ENCODE measurements around the gene GRB10.

Gene GRB10

DNA sequence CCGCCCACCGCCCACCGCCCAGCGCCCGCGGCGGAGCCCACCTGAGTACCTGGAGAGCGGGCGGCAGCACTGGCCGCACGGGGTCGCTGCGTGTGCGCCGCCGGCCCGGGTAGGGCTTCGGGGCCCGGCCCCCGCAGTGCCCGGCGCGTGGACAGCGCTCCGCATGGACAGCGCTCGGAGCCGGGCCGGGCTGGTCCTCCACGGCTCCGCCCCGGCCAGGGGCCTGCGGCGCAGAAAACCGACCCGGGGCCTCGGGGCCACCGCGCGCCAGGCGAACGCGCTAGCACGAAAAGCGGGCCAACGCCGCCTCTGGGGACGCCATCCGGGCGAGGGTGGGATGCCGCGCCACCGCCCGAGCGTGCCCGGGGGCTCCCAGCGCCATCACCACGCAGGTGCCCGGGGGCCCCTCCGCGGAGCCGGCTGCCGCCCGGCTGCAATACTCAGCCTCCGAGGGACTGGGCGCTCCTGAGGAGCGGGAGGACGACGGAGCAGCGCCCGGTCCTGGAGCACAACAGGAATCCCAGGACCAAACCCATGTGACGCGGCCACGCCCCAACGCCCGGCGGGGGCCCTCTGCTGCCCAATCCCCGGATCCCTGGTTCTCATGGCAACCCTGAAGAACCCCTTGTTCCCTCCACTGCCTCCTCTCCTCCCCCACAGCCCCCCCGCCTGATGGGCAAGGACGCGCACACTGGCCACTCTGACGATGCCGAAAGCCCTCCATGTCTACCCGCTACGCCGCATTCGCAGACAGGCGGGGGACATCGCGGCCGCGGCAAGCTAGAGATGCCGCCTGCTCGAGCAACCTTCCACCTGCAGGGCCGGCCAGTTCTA lies at the start of gene GRB10:
Gene GRB10 (minus strand): TSS at position 522 of the 834 bp plus-strand sequence. CDS start 50,574 bp downstream, outside the sequence.
- DNase-seq (ENCODE audit: low spot score) = no peak

DNA sequence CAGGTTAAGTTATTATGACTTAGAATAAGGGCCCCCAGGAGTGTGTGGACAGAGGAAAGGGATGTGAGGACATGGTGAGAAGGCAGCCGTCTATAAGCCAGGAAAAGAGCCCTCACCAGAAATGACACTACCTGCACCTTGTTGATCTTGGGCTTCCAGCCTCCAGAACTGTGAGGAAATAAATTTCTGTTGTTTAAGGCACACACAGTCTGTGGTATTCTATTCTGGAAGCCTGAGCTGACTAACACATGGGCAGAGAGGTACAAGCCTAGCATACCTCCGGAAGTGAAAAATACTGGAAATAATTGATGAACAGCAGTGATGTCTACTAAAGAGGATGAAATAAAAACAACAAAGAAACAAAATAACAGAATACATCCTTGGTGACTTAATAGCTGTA lies 46.1 kb upstream of the GRB10 start:
- no peak for DNase-seq (ENCODE audit: low spot score)

DNA sequence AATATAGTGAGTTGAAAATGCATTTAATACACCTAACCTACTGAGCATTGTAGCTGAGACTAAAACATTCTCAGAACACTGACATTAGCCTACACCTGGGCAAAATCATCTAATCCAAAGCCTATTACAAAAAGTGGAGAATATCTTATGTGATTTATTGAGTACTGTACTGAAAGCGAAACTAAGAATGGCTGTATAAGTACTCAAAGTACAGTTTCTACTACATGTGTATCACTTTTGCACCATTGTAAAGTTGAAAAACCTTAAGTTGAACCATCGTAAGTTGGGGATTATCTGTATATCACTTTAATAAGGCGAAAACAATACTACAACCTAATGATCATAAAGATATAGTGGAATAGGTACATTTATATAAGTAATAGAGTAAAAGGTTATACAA lies 45.4 kb upstream of the GRB10 start:
- no peak for DNase-seq (ENCODE audit: low spot score)

DNA sequence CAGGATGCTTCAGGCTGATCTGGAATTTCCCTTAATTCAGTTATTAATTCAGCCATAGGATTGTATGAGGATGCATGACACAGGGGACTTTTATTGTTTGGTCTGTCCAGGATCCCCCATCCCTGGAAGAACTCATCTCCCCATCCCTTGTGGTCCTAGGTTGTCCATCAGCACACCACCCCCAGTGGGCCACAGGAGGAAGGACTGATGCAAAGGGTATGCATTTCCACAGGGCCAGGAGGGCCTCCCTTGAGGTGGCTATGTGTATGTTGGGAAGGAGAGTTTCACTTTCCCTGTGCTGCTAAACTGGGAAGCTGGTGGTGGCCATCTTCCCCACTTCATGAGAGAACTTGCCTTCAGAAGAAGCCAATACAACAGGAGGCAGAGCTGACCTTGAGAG lies 44.6 kb upstream of the GRB10 start:
- no peak for DNase-seq (ENCODE audit: low spot score)

DNA sequence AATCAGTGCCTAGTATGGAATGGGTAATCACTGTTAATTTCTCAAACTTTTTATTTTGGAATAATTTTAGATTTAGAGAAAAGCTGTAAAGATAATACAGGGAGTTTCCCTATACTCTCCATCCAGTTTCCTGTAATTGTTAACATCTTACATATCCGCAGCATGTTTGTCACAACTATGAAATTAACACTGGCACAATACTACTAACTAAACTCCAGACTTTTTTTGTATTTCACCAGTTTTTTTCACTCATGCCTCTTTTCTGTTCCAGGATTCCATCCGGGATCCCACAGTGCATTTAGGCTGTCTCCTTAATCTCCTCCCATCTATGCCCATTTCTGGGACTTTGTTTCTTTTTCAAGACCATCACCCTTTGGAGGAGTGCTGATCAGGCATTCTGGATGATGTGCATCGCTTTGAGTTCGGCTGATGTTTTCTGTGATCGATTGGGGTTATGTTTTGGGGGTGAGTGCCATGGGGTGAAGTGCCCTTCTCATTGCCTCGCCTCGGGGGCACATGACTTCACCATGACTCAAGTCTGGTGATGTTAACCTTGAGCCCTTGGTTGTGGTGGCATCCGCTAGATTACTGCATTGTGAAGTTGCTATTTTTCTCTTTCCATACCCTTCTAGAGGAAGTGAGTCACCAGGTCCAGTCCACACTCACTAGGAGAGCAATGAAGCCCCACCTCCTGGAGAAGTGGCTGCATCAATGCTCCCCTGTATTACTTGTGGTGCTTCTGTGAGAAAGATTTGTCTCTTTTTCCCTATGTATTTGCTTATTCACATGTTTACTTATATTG lies 43.9 kb upstream of the GRB10 start:
- no peak for DNase-seq (ENCODE audit: low spot score)

DNA sequence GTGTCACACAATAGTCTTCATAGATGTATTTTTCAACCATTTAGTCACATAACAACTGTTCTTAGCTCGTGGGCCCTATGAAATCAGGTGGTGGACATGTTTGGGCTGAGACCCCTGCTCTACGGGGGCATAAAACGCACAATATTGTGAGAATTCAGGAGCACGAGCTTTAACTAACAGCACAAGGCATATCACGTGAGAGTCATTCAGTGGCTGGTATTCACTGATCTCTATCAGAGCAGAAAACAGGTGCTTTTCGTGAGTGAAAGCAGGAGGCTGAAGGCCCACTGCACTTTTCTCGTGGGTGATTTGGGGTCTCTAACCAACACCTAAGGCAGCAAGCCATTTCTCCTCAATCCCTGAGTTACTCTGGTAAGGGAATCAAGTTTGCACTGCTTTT lies 42.8 kb upstream of the GRB10 start:
- DNase-seq (ENCODE audit: low spot score) = no peak

DNA sequence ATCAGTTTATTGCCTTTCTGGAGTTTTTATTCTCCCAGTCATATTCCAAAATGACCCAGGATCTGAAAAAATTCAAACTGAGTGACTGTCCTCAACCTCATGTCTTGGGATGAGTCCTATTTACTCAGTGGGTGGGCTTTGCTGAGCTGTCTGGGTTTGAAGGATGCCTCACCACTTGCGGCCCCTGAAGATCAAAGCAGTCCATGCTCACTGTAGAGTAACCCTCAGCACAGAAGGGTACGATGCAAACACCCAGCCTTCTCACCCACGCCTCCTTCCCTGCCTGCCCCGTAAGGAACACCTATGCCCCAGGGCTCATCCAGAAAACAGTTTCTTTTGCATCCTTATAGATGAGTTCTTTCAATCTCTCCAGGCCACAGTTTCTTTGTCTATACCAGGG lies 42.2 kb upstream of the GRB10 start:
- DNase-seq (ENCODE audit: low spot score) = no peak

DNA sequence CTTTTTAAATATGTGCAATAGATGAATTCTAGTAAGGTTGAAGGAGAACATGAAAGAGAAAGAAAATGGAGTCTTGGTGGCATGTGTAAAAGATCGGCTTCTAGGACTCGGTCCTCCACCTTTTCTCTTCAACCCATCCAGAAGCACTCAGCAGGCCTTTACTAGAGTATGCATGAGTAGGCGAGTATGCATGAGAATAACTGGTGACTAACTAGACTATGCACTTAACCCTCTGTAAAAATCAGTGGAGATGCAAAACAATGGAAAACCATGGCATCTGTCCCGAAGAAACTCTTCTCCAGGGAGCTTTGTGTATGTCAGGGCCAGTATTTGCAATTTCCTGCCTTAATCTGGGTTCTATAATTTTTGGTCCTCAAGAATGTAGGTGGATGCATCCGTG lies 40.0 kb upstream of the GRB10 start:
- no peak for DNase-seq (ENCODE audit: low spot score)

DNA sequence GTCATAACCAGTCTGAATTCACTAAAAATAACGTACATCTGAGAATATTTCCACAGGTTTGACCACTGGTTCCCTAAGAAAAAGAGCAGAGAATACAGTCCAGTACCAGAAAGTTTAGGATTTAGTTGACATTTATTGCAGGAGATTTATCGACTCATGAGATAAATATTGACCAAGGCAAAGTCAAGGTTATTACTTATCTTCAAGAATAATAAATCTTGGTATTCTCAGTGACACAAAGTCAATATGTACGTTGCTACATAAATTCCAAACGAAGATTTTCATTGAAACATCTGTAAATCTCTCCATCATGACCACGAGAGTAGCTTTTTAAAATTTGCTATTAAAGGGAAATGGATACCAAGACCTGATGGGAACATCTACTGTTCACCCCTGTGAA lies 39.4 kb upstream of the GRB10 start:
- DNase-seq (ENCODE audit: low spot score) = no peak

DNA sequence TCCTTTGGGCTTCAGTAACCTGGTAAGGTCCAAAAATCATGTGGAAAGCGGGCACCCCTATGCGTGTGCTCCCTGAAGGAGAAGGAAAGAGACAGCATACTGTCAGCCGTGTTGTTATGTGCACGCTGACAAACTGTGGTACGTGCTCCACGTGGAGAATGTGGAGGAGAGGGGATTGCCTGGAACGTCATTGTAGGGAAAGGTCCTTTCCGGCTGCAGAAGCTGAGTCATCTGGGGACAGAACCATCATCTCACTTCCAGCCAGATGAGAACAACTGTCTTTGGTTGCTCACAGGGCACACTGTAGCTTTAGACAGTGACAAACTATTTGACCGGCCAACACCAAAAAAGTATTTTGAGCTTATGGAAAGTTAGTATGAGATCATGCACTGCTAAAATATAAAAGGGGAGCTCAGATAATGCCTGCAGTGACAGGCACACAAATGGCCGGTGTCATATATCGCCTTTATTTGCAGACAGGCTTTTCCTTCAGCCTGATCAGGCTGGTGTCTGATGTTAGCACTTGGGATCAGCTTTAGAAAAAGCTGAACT lies 38.8 kb upstream of the GRB10 start:
- no peak for DNase-seq (ENCODE audit: low spot score)

DNA sequence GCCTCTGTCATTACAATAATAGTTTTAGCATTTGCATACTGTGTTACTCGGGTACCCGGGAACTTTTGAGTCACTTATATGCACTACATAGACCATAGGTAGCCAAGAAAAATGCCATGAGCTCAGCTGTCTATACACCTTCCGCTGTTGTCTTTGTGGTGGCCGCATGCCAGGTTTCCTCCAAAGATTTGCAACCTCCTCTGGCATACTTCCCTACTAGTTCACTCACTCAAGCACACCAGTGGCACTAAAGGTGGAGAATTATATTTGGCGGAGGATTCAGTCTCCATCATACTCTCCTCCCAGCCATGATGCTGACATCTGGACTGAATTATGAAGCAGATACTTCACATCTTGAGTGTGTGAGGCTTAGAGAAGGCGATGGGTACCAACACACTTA lies 35.6 kb upstream of the GRB10 start:
- DNase-seq (ENCODE audit: low spot score) = no peak

DNA sequence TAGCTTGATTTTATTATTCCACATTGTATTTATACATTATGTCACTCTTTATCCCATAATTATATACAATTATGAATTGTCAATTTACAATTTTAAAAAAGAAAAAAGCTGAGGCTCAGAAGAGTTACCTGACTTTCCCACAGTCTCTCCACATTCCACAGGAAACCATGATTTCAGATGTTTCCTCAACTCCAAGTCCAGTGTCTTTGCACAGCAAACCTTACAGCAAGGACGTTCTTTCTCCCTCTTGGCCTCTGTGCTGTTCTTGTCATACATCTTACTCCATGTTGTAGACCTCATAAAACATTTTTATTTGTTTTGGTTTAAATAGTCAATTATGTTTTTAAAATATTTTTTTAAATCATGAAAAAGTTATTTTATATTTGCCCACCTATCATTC lies 34.9 kb upstream of the GRB10 start:
- DNase-seq (ENCODE audit: low spot score) = no peak

DNA sequence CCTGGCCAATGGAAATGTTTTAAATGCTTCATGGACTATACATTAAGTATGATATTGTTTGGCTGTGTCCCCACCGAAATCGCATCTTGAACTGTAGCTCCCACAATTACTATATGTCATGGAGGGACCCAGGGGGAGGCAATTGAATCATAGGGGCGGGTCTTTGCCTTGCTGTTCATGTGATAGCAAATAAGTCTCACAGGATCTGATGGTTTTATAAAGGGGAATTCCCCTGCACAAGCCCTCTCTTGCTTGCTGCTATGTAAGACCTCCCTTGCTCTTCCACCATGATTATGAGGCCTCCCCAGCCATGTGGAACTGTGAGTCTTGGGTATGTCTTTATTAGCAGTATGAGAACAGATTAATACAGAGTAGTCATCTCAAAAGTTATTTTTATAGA lies 32.4 kb upstream of the GRB10 start:
- DNase-seq (ENCODE audit: low spot score) = no peak

DNA sequence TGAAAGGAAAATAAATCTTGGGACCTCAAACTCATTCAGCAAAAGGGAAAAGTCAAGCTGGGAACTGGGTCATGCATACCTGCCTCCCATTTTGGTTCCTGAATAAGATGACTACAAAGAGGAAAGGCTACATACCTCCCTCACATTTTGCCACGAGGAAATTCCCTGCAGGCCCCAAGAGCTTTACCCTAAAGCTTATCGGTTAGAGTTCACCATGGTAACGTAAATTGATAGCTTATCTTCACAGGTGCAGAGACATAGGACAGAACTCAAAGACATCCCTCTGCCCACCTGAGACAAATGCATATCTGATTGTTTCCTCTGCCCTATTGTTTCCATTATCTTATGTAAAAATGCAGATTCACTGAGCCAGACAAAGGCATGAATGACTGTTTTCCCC lies 31.5 kb upstream of the GRB10 start:
- no peak for DNase-seq (ENCODE audit: low spot score)

DNA sequence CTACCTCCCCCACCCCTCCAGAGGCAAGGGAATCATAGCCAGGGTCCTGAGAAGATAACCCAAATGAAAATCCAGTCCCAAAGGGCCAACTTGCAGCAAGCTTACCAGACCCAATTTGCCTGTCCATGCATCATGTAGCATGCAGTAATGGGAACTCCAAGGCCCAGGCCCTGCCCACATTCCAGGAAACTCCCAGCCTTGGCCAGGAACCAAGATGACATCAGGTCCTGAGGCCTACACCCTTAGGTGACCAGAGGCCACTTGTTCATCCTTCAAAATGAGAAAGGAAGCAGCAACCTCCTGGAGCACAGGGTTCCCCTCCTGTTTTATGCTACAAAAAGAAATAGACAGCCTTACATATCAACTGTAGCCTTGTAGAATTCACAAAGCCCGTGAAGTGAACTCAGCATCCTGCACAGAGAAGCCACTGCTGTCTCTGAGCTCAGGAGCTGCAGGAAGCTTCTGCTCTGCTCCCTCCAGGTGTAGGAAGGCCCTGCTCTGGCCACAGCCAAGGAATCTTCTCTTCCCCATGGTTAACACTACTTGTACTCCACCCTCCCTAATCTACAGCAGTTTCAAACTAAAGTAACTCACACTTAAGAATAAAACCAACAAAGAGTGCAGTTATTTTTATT lies 30.3 kb upstream of the GRB10 start:
- DNase-seq (ENCODE audit: low spot score) = peak; percentile 43

DNA sequence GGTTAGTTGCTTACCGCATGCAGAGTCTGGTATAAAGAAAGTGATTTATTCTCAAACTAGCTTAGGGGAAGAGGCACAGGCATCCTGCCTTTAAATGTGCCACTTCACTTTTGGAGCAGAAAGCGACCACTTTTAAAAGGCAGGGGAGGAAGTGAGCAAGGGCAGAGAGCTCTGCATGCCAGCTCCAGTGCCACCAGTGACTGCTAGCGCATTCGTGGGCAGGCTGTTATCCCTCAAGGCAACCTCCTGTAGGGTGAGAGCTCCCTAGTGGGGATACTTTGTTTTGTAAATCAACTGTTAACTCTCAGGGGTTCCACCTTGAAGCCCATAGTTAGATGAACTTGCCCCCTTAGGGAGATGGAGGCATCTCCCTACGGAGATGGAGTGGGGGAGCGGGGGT lies 29.4 kb upstream of the GRB10 start:
- DNase-seq (ENCODE audit: low spot score) = no peak

DNA sequence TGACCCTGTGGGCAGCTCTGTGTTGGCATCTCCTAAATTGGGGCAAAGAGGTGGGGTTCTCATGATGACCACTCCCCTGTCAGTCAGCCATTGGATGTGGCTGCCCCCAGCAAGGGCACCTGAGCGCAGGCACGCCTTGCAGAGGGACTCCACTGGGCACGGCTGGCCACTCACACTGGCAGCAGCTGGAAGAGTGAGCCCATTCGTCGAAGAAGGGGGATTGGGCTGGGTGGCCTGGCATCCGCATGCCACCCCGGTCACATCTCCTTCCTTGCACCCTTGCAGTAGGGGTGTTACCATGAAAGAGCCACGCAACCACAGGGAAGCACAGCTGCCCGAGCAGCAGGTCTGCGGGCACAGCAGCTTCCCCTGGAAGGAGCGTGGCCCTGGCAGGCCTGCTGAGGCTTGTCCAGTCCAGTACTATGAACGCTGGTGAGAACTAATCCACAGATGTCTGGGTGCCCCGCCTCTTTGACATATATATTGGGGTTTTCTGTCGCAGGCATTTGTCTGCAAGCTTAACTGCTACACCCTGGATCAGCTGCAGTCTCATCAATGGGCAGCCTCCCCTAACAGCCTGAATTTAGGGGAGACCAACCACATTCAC lies 25.7 kb upstream of the GRB10 start:
- no peak for DNase-seq (ENCODE audit: low spot score)

DNA sequence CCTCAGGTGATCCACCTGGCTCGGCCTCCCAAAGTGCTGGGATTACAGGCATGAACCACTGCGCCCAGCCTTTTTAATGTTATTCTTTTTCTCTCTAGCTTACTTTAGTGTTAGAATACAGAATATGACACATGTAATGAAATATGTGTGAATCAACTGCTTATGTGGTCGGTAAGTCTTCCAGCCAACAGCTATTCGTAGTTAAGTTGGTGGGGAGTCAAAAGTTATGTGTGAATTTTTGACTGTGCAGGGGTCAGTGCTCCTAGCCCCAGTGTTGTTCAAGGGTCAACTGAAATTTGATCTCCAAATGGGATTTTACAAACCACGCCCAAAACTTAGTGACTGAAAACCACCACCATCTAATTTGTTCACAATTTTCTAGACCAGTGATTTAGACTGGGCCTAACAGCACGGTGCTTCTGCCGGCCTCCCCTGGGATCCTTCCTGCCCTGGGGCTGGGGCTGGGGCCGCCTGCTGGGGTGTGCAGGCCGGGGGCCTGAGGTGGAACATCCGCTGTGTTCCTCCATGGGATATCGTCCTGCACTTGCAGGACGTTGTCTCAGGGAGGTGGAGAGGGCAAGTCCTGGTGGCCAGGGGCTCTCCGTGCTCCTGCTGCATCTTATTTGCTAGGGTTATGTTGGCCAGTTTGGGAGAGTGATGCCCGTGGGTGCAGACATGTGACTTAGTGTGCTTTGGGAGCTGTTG lies 24.5 kb upstream of the GRB10 start:
- DNase-seq (ENCODE audit: low spot score) = no peak

DNA sequence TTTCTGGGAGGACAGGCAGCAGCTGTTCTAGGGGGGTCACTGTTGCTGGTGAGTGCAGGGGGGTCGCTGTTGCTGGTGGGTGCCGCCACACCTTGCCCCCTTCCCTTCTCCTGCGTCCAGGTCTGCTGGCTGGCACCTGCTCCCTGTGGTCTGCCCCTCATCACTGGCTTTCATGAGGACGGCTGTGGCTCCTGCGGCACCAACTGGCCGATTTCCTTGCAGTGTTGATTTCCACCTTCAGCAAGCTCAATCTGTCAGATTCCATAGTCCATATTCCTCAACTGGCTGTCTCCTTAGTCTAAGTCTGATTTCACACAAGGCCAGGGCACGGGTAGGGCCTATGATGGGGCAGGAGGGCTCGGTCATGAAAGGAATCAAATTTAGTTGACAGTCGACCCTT lies 23.4 kb upstream of the GRB10 start:
- no peak for DNase-seq (ENCODE audit: low spot score)

DNA sequence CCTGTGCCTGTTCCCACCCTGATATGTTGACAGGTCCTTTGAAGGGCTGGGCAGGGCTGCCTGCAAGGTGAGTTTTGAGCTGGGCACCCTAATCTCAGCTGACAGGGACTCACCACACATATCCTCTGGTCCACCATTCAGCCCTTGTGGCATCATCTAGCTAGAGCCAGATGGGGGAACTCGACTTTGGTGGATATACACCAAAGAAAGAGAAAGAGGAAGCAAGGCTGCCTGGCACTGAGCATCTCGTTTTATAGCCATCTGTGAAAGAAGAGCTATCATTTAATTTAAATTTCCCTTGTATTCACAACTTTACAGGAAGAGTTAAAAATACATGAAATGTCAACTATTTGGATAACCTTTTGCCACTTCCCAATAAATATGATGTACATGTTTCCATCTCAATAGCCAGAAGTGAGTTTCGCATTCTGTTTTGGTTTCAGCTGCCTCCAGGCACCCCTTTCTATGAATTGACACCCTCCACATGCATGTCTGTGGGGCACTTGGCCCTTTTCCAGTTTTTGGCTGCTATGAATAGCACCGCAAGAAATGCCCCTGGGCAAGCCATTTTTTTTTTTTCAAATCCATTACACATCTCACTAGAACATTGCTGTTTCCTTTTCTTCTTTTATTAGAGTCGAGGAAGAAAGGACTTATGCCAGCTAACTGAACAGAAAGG lies 22.9 kb upstream of the GRB10 start:
- DNase-seq (ENCODE audit: low spot score) = no peak

Data from HuH-7.5 (cell line).